Fibroblast of the aortic adventitia (primary cell): ENCODE results near the gene SH3YL1. TPM values are rescaled to one million over a fixed set of nuclear protein-coding genes. Genes with fewer than 3 reads are reported as not detected.

ENCODE experiments used
- DNase-seq: peaks from one replicate; pipeline ENCODE4 v3.0.0-alpha.2; 2010; ENCODE audit warnings: low read depth
- H3K4me3 ChIP-seq: 2 replicates; pipeline ENCODE4 v1.5.1; 2011; ENCODE audit warnings: low read depth, mild to moderate bottlenecking, control low read depth, low read length, moderate library complexity
- CTCF ChIP-seq: IDR thresholded peaks from 2 replicates; pipeline ENCODE4 v1.5.1; 2011; ENCODE audit warnings: mild to moderate bottlenecking, low read length, control low read depth, inconsistent platforms; ENCODE audit not compliant: insufficient read depth
- total RNA-seq: library from RNA; depleted of rRNA; stranded (reverse); fragments of >200 nt; gene quantifications from 2 replicates; pipeline ENCODE4 v1.2.3, GENCODE V29; 2012; ENCODE audit warnings: low replicate concordance

SH3YL1 gene
- total RNA-seq, 1 donor, result 51.2 TPM

GRCh38 chr2:275466-275865 lies 11.6 kb upstream of the SH3YL1 start:
- TF ChIP-seq CTCF, result no peak
- DNase-seq, result no peak
- H3K4me3 ChIP-seq, result no peak overlapping the region

- no peak overlapping the region for H3K4me3 ChIP-seq
- TF ChIP-seq CTCF, result no peak
- no peak for DNase-seq
Observed at GRCh38 chr2:274503-274902, 10.7 kb upstream of the SH3YL1 start.

- no peak for DNase-seq
Observed at GRCh38 chr2:273333-273732, 9.5 kb upstream of the SH3YL1 start.

GRCh38 chr2:271917-272316 lies 8.1 kb upstream of the SH3YL1 start:
- no peak overlapping the region for H3K4me3 ChIP-seq
- no peak for TF ChIP-seq CTCF
- no peak for DNase-seq

More at GRCh38 chr2:273333-273732, 9.5 kb upstream of the SH3YL1 start:
- no peak for TF ChIP-seq CTCF
- no peak overlapping the region for H3K4me3 ChIP-seq

GRCh38 chr2:270861-271260 lies 7.0 kb upstream of the SH3YL1 start:
- TF ChIP-seq CTCF, result no peak
- DNase-seq, result no peak
- no peak overlapping the region for H3K4me3 ChIP-seq

GRCh38 chr2:269356-270030 lies 5.7 kb upstream of the SH3YL1 start:
- no peak overlapping the region for H3K4me3 ChIP-seq
- no peak for DNase-seq
- TF ChIP-seq CTCF, result no peak

GRCh38 chr2:268323-268722 lies 4.5 kb upstream of the SH3YL1 start:
- DNase-seq, result no peak
- TF ChIP-seq CTCF, result no peak
- H3K4me3 ChIP-seq, result no peak overlapping the region
